ENCODE data around the gene PCDHGA9.

The PCDHGA9 gene

GRCh38 chr5:141434006-141434405, 31.4 kb downstream of the PCDHGA9 start:
- no peak for TF ChIP-seq CTCF (IDR thresholded peaks at IDR 0.05; ENCODE audit: low read depth, low read length)
- no peak overlapping the region for H3K4me3 ChIP-seq (ENCODE audit: low read depth, low read length)

- no peak for TF ChIP-seq CTCF (IDR thresholded peaks at IDR 0.05; ENCODE audit: low read depth, low read length)
- H3K4me3 ChIP-seq (ENCODE audit: low read depth, low read length) = no peak overlapping the region
Observed at GRCh38 chr5:141437221-141437620, 34.6 kb downstream of the PCDHGA9 start.

- no peak for TF ChIP-seq CTCF (IDR thresholded peaks at IDR 0.05; ENCODE audit: low read depth, low read length)
- no peak overlapping the region for H3K4me3 ChIP-seq (ENCODE audit: low read depth, low read length)
Observed at GRCh38 chr5:141439411-141440141, 37.0 kb downstream of the PCDHGA9 start.

GRCh38 chr5:141440341-141440740, 37.8 kb downstream of the PCDHGA9 start:
- TF ChIP-seq CTCF (IDR thresholded peaks at IDR 0.05; ENCODE audit: low read depth, low read length) = no peak
- H3K4me3 ChIP-seq (ENCODE audit: low read depth, low read length) = no peak overlapping the region

GRCh38 chr5:141441571-141442170, 39.1 kb downstream of the PCDHGA9 start:
- H3K4me3 ChIP-seq (ENCODE audit: low read depth, low read length) = no peak overlapping the region
- TF ChIP-seq CTCF (IDR thresholded peaks at IDR 0.05; ENCODE audit: low read depth, low read length) = no peak

Data from WI38 (cell line).